Cardiac muscle cell (in vitro differentiated cells and primary cell): ENCODE results near the gene KCNJ4. TPM values are rescaled to one million over a fixed set of nuclear protein-coding genes. Genes with fewer than 3 reads are reported as not detected.

Experiments used
- DNase-seq, 2 donors: peaks; one replicate each; pipeline versions ENCODE4 v3.0.0 to v3.0.0-alpha.2; 2010 to 2017; ENCODE audit warnings: low read depth in 1 of 2, low spot score in 1 of 2
- H3K27ac ChIP-seq: fragments of 200-600 bp; sonication (generic); 2 replicates; pipeline ENCODE4 v1.5.1; 2016
- H3K27me3 ChIP-seq: fragments of 200-600 bp; sonication (generic); 2 replicates; pipeline ENCODE4 v1.6.0; 2016; ENCODE audit warnings: control low read depth
- H3K36me3 ChIP-seq: fragments of 200-600 bp; sonication (generic); 2 replicates; pipeline ENCODE4 v1.5.1; 2016; ENCODE audit warnings: control low read depth
- H3K4me1 ChIP-seq: fragments of 200-600 bp; sonication (generic); 2 replicates; pipeline ENCODE4 v1.8.1; 2017; ENCODE audit warnings: low read depth, mild to moderate bottlenecking, mixed run types
- H3K4me3 ChIP-seq: fragments of 200-600 bp; sonication (generic); 2 replicates; pipeline ENCODE4 v1.5.1; 2016; ENCODE audit warnings: mild to moderate bottlenecking
- H3K9me3 ChIP-seq: fragments of 200-600 bp; sonication (generic); 2 replicates; pipeline ENCODE4 v1.5.1; 2017; ENCODE audit warnings: low read depth, mild to moderate bottlenecking, control low read depth
- CTCF ChIP-seq: IDR thresholded peaks from 2 replicates; pipeline ENCODE4 v1.5.1; 2012; ENCODE audit warnings: low read depth, mild to moderate bottlenecking, low read length
- polyA plus RNA-seq: library from polyadenylated mRNA; unstranded; fragments of >200 nt; fragmentation: Nextera tagmentation; extraction: Ambion mirVana; gene quantifications from 2 replicates; pipeline ENCODE4 v1.2.1, GENCODE V29; 2016
- total RNA-seq: library from RNA; depleted of rRNA; stranded (reverse); fragments of >200 nt; gene quantifications from 2 replicates; pipeline ENCODE4 v1.2.3, GENCODE V29; 2016

KCNJ4 gene
- total and polyA plus RNA-seq, 2 experiments from 2014 or later = 3.2 to 27.5 TPM

- Histone ChIP-seq H3K36me3 (no peaks in the 10 kb centered on the region), H3K4me3 (no peak overlapping the region), H3K9me3 (no peaks in the 10 kb centered on the region), H3K27ac (no peak overlapping the region), H3K4me1 (no peaks in the 10 kb centered on the region), H3K27me3 (no peaks in the 10 kb centered on the region)
- no peak for DNase-seq
- TF ChIP-seq CTCF = no peak
These were observed 14.3 kb upstream of the KCNJ4 start for GRCh38 chr22:38469306-38469781.

- no peaks in the 10 kb centered on the region for H3K9me3 ChIP-seq
- H3K4me1 ChIP-seq = peaks cover 4% of the 10 kb centered on the region
- no peaks in the 10 kb centered on the region for H3K36me3 ChIP-seq
- H3K27ac ChIP-seq = no peak overlapping the region
- DNase-seq = no peak
- H3K4me3 ChIP-seq = peak overlapping the region; percentile 39
- H3K27me3 ChIP-seq = no peaks in the 10 kb centered on the region
- peak; percentile 14 for TF ChIP-seq CTCF
These were observed 13.7 kb upstream of the KCNJ4 start for GRCh38 chr22:38468443-38469305.

- no peak for TF ChIP-seq CTCF
- Histone ChIP-seq H3K27ac (no peak within 1 kb of the TSS), H3K4me3 (peak within 1 kb of the TSS; percentile 39), H3K27me3 (no peaks in the 10 kb centered on the region), H3K9me3 (no peaks in the 10 kb centered on the region), H3K36me3 (no peaks in the 10 kb centered on the region), H3K4me1 (peaks cover 8% of the 10 kb centered on the region)
- peak; percentile 61 to 85 for DNase-seq
These were observed 13.0 kb upstream of the KCNJ4 start, which contains the start of gene KDELR3 for GRCh38 chr22:38467904-38468442. Gene KDELR3 (plus strand): TSS chr22:38468096. CDS start chr22:38468234, 138 bp downstream.

GRCh38 chr22:38467438-38467903, 12.5 kb upstream of the KCNJ4 start:
- Histone ChIP-seq H3K4me3 (peak overlapping the region; percentile 39), H3K27ac (no peak overlapping the region), H3K36me3 (no peaks in the 10 kb centered on the region), H3K9me3 (no peaks in the 10 kb centered on the region), H3K4me1 (peaks cover 13% of the 10 kb centered on the region), H3K27me3 (no peaks in the 10 kb centered on the region)
- no peak for DNase-seq
- no peak for TF ChIP-seq CTCF

- peaks cover 25% of the 10 kb centered on the region for H3K4me1 ChIP-seq
These were observed 10.9 kb upstream of the KCNJ4 start for GRCh38 chr22:38465673-38466490.

More at GRCh38 chr22:38465673-38466490, 10.9 kb upstream of the KCNJ4 start:
- no peak overlapping the region for H3K4me3 ChIP-seq
- no peak for TF ChIP-seq CTCF
- DNase-seq = no peak
- H3K36me3 ChIP-seq = no peaks in the 10 kb centered on the region
- H3K27me3 ChIP-seq = no peaks in the 10 kb centered on the region
- H3K27ac ChIP-seq = no peak overlapping the region
- no peaks in the 10 kb centered on the region for H3K9me3 ChIP-seq
